ENCODE data around the gene HTRA2.

Gene HTRA2

GRCh38 chr2:74578408-74578807 is 48.7 kb downstream of the HTRA2 start:
- no peak overlapping the region for H3K4me2 ChIP-seq (ENCODE audit: low read depth, low read length, poor library complexity, severe bottlenecking)
- H3K36me3 ChIP-seq (ENCODE audit: low read length), result no peaks in the 10 kb centered on the region
- no peaks in the 10 kb centered on the region for H4K20me1 ChIP-seq (ENCODE audit: low read depth, low read length)
- H3K4me3 ChIP-seq (ENCODE audit: insufficient read depth, low read length, poor library complexity, severe bottlenecking), result no peak overlapping the region
- H3K79me2 ChIP-seq (ENCODE audit: insufficient read depth, low read length), result no peaks in the 10 kb centered on the region
- no peaks in the 10 kb centered on the region for H3K9me2 ChIP-seq (replicated peaks; ENCODE audit: insufficient read depth, low read length)
- no peak overlapping the region for H3K27ac ChIP-seq (ENCODE audit: low read depth, low read length)
- no peaks in the 10 kb centered on the region for H3K9me3 ChIP-seq (ENCODE audit: insufficient read depth, low read length)
- H3K9ac ChIP-seq (ENCODE audit: low read length), result no peak overlapping the region
- no peak overlapping the region for H2AFZ ChIP-seq (ENCODE audit: low read depth, low read length, severe bottlenecking)
- no peaks in the 10 kb centered on the region for H3K27me3 ChIP-seq (ENCODE audit: low read length)
- 0 out of 2 replicates have a peak, but pooled peaks cover 5% of the 10 kb centered on the region for H3F3A ChIP-seq (ENCODE audit: insufficient read depth)
- no peak for TF ChIP-seq CTCF (IDR thresholded peaks at IDR 0.05; ENCODE audit: insufficient read depth, low read length, poor library complexity, severe bottlenecking)
- no peak for TF ChIP-seq EZH2phosphoT487 (conservative IDR thresholded peaks at IDR 0.05; ENCODE audit: low read length)

GRCh38 chr2:74581463-74581862 is 51.7 kb downstream of the HTRA2 start:
- Histone ChIP-seq H3K4me2 (ENCODE audit: low read depth, low read length, poor library complexity, severe bottlenecking) (no peak overlapping the region), H3K9me2 (replicated peaks; ENCODE audit: insufficient read depth, low read length) (no peaks in the 10 kb centered on the region), H3K27ac (ENCODE audit: low read depth, low read length) (no peak overlapping the region), H2AFZ (ENCODE audit: low read depth, low read length, severe bottlenecking) (no peak overlapping the region), H3K27me3 (ENCODE audit: low read length) (no peaks in the 10 kb centered on the region), H4K20me1 (ENCODE audit: low read depth, low read length) (no peaks in the 10 kb centered on the region), H3K9ac (ENCODE audit: low read length) (no peak overlapping the region), H3K36me3 (ENCODE audit: low read length) (no peaks in the 10 kb centered on the region), H3K9me3 (ENCODE audit: insufficient read depth, low read length) (no peaks in the 10 kb centered on the region), H3F3A (ENCODE audit: insufficient read depth) (no peaks in the 10 kb centered on the region), H3K4me3 (ENCODE audit: insufficient read depth, low read length, poor library complexity, severe bottlenecking) (no peak overlapping the region), H3K79me2 (ENCODE audit: insufficient read depth, low read length) (no peaks in the 10 kb centered on the region)
- TF ChIP-seq CTCF (IDR thresholded peaks at IDR 0.05; ENCODE audit: insufficient read depth, low read length, poor library complexity, severe bottlenecking) (no peak), EZH2phosphoT487 (conservative IDR thresholded peaks at IDR 0.05; ENCODE audit: low read length) (no peak)

GRCh38 chr2:74582184-74582583 is 52.5 kb downstream of the HTRA2 start:
- Histone ChIP-seq H3F3A (ENCODE audit: insufficient read depth) (no peaks in the 10 kb centered on the region), H3K9me3 (ENCODE audit: insufficient read depth, low read length) (no peaks in the 10 kb centered on the region), H3K36me3 (ENCODE audit: low read length) (no peaks in the 10 kb centered on the region), H3K4me3 (ENCODE audit: insufficient read depth, low read length, poor library complexity, severe bottlenecking) (no peak overlapping the region), H3K4me2 (ENCODE audit: low read depth, low read length, poor library complexity, severe bottlenecking) (no peak overlapping the region), H3K9ac (ENCODE audit: low read length) (no peak overlapping the region), H3K79me2 (ENCODE audit: insufficient read depth, low read length) (no peaks in the 10 kb centered on the region), H3K27me3 (ENCODE audit: low read length) (no peaks in the 10 kb centered on the region), H3K9me2 (replicated peaks; ENCODE audit: insufficient read depth, low read length) (no peaks in the 10 kb centered on the region), H2AFZ (ENCODE audit: low read depth, low read length, severe bottlenecking) (no peak overlapping the region), H3K27ac (ENCODE audit: low read depth, low read length) (no peak overlapping the region), H4K20me1 (ENCODE audit: low read depth, low read length) (no peaks in the 10 kb centered on the region)
- no peak for TF ChIP-seq EZH2phosphoT487 (conservative IDR thresholded peaks at IDR 0.05; ENCODE audit: low read length)
- no peak for TF ChIP-seq CTCF (IDR thresholded peaks at IDR 0.05; ENCODE audit: insufficient read depth, low read length, poor library complexity, severe bottlenecking)
